Hepatocyte (in vitro differentiated cells): ENCODE data around the gene SLC26A6.

Experiments used
- CTCF ChIP-seq: fragments of 200-600 bp; sonication (generic); IDR thresholded peaks from 2 replicates; pipeline ENCODE4 v1.5.1; 2016; ENCODE audit warnings: antibody characterized with exemption, mild to moderate bottlenecking; ENCODE audit not compliant: poor library complexity
- EZH2 ChIP-seq: fragments of 200-600 bp; sonication (generic); IDR thresholded peaks from 2 replicates; pipeline ENCODE4 v1.6.1; 2016; ENCODE audit warnings: antibody characterized with exemption, mild to moderate bottlenecking, borderline replicate concordance

- TF ChIP-seq EZH2, result no peak
- no peak for TF ChIP-seq CTCF
Observed at GRCh38 chr3:48599509-48600285, 35.6 kb downstream of the SLC26A6 start.
